ENCODE data around the gene SMYD3. TPM values are rescaled to one million over a fixed set of nuclear protein-coding genes. Genes with fewer than 3 reads are reported as not detected.

The SMYD3 gene
- total RNA-seq, 1 donor = 171 TPM

DNA sequence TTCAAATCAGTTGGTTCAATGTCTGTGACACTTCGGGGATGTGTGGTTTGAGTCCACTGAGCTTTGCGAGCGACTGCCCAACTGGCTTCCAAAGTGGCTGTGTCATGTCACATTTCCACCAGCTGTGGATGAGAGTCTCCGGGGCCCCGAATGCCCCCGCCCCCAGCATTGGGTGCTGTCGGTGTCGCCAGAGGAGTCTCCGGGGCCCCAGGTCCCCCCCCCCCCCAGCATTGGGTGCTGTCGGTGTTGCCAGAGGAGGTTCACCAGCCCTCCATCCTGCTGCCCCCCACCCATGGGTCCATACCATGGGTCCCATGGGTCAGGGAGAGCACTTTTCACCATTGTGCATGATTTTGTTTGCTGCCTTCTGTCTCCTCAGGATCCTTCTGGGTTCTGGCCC is 9.0 kb upstream of the SMYD3 start:
- TF ChIP-seq, protein P1, sequence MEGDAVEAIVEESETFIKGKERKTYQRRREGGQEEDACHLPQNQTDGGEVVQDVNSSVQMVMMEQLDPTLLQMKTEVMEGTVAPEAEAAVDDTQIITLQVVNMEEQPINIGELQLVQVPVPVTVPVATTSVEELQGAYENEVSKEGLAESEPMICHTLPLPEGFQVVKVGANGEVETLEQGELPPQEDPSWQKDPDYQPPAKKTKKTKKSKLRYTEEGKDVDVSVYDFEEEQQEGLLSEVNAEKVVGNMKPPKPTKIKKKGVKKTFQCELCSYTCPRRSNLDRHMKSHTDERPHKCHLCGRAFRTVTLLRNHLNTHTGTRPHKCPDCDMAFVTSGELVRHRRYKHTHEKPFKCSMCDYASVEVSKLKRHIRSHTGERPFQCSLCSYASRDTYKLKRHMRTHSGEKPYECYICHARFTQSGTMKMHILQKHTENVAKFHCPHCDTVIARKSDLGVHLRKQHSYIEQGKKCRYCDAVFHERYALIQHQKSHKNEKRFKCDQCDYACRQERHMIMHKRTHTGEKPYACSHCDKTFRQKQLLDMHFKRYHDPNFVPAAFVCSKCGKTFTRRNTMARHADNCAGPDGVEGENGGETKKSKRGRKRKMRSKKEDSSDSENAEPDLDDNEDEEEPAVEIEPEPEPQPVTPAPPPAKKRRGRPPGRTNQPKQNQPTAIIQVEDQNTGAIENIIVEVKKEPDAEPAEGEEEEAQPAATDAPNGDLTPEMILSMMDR (IDR thresholded peaks at IDR 0.05; ENCODE audit: extremely low read depth, low read depth, low read length) = no peak
- H3K36me3 ChIP-seq (ENCODE audit: insufficient read depth, low read length) = no peaks in the 10 kb centered on the region
- H3K4me1 ChIP-seq (ENCODE audit: insufficient read depth, low read length) = no peaks in the 10 kb centered on the region
- peaks cover 9% of the 10 kb centered on the region for H3K9me3 ChIP-seq (ENCODE audit: low read depth, low read length)
- no peak overlapping the region for H3K4me2 ChIP-seq (ENCODE audit: insufficient read depth, low read length)
- H2AFZ ChIP-seq (ENCODE audit: low read length) = no peak overlapping the region
- H3K4me3 ChIP-seq (ENCODE audit: insufficient read depth, low read length) = no peak overlapping the region
- H3K27ac ChIP-seq (ENCODE audit: low read depth, low read length) = no peak overlapping the region
- no peaks in the 10 kb centered on the region for H3K79me2 ChIP-seq (ENCODE audit: insufficient read depth, low read length)
- H4K20me1 ChIP-seq (ENCODE audit: insufficient read depth, low read length) = no peaks in the 10 kb centered on the region
- no peaks in the 10 kb centered on the region for H3K27me3 ChIP-seq (ENCODE audit: insufficient read depth, low read length)
- DNase-seq (ENCODE audit: insufficient read length, low spot score, missing footprints) = no peak

DNA sequence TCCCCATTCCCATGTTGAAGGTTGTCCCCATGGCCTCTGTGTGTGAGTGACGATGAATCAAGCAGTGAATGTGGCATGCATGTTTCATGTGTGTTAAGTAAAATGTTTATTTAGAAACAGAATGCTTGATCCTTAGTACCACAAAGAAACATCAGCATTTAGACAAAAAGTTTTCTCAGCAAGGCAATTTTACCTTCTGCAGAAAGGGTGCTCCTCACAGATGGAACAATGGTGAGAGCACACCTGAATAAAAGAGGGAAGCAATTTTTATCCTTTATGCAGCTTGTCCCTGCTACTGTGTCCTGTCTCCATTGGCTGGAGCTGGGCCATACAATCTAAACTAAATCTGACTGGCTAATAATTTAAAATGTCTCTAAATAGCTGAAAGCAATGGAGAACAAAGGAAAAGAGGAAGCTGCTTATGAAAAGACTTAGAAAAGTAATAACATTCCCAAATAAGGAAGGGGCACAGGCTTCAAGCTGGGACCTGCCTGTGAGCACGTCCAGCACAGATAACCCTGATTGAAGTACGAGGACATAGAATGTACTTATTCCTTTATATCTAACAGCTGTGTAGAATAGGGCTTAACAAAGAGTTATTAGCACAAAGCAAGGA is 8.4 kb upstream of the SMYD3 start:
- H3K79me2 ChIP-seq (ENCODE audit: insufficient read depth, low read length) = no peaks in the 10 kb centered on the region
- H3K27me3 ChIP-seq (ENCODE audit: insufficient read depth, low read length) = no peaks in the 10 kb centered on the region
- no peak overlapping the region for H3K4me2 ChIP-seq (ENCODE audit: insufficient read depth, low read length)
- TF ChIP-seq, protein P1 (IDR thresholded peaks at IDR 0.05; ENCODE audit: extremely low read depth, low read depth, low read length) = no peak
- no peak overlapping the region for H3K27ac ChIP-seq (ENCODE audit: low read depth, low read length)
- peaks cover 9% of the 10 kb centered on the region for H3K9me3 ChIP-seq (ENCODE audit: low read depth, low read length)
- no peak for DNase-seq (ENCODE audit: insufficient read length, low spot score, missing footprints)
- H2AFZ ChIP-seq (ENCODE audit: low read length) = no peak overlapping the region
- H3K4me1 ChIP-seq (ENCODE audit: insufficient read depth, low read length) = no peaks in the 10 kb centered on the region
- H3K4me3 ChIP-seq (ENCODE audit: insufficient read depth, low read length) = no peak overlapping the region
- H3K36me3 ChIP-seq (ENCODE audit: insufficient read depth, low read length) = no peaks in the 10 kb centered on the region
- no peaks in the 10 kb centered on the region for H4K20me1 ChIP-seq (ENCODE audit: insufficient read depth, low read length)

DNA sequence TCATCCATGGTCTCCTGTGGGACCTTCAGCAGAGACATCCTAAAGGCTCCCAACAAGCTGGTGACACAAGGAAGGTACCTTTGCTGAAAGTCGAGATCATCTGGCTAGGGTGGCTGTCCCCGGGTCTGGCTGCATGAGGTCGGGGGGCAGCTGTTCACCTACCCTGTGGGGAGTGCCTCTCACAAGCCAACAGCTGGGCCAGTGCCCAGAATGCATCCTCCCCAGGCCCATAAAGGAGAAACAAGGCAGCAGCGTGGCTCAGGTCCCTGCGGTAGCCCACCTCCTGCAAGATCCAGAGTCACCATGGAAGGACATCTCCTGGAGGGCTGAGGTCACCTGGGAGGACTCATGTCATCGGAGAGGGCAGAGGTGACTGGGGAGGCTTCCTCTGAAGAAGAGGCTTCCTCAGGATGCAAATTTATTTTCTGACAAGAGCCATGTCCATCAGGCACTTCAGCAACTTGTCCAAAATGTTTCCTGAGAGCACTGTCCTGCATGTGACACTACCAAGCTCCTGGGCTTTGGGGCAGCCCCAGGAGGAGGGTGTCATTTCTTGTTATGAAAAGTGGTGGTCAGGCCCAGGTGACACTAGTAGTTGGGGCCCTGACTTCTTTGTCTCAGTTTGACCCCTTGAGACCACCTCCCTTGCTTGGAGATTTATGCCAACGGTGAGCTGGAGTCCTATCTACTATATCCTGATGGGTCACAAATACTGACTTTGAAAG is 6.7 kb upstream of the SMYD3 start:
- TF ChIP-seq, protein P1 (IDR thresholded peaks at IDR 0.05; ENCODE audit: extremely low read depth, low read depth, low read length) = no peak
- Histone ChIP-seq H3K4me1 (ENCODE audit: insufficient read depth, low read length) (no peaks in the 10 kb centered on the region), H3K4me2 (ENCODE audit: insufficient read depth, low read length) (no peak overlapping the region), H3K27ac (ENCODE audit: low read depth, low read length) (no peak overlapping the region), H4K20me1 (ENCODE audit: insufficient read depth, low read length) (no peaks in the 10 kb centered on the region), H3K79me2 (ENCODE audit: insufficient read depth, low read length) (no peaks in the 10 kb centered on the region), H3K9me3 (ENCODE audit: low read depth, low read length) (peaks cover 9% of the 10 kb centered on the region), H2AFZ (ENCODE audit: low read length) (no peak overlapping the region), H3K36me3 (ENCODE audit: insufficient read depth, low read length) (no peaks in the 10 kb centered on the region), H3K4me3 (ENCODE audit: insufficient read depth, low read length) (no peak overlapping the region), H3K27me3 (ENCODE audit: insufficient read depth, low read length) (no peaks in the 10 kb centered on the region)
- DNase-seq (ENCODE audit: insufficient read length, low spot score, missing footprints) = no peak

DNA sequence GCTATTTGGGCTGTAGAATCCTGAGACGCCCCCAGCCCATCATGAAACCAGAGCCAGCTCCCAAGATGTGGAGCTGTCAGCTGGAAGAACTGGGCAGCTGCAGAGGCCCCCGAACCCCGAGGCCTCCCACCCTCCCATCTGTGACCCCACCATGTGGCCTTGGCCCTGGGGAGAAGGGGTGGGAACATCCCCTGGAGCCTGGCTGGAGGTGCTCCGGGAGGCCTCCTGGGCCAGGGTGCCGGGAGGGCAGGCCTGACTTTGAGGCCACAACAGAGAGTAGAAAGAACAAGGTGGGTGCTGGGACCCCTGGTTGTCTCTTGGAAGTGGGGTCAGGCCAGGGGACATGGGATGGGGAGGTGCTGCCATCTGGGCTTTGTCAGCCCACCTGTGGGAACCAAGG is 6.0 kb upstream of the SMYD3 start:
- H3K4me2 ChIP-seq (ENCODE audit: insufficient read depth, low read length) = no peak overlapping the region
- no peaks in the 10 kb centered on the region for H4K20me1 ChIP-seq (ENCODE audit: insufficient read depth, low read length)
- DNase-seq (ENCODE audit: insufficient read length, low spot score, missing footprints) = no peak
- no peaks in the 10 kb centered on the region for H3K79me2 ChIP-seq (ENCODE audit: insufficient read depth, low read length)
- TF ChIP-seq, protein P1 (IDR thresholded peaks at IDR 0.05; ENCODE audit: extremely low read depth, low read depth, low read length) = no peak
- peaks cover 9% of the 10 kb centered on the region for H3K9me3 ChIP-seq (ENCODE audit: low read depth, low read length)
- no peak overlapping the region for H3K27ac ChIP-seq (ENCODE audit: low read depth, low read length)
- H3K4me1 ChIP-seq (ENCODE audit: insufficient read depth, low read length) = no peaks in the 10 kb centered on the region
- H3K27me3 ChIP-seq (ENCODE audit: insufficient read depth, low read length) = no peaks in the 10 kb centered on the region
- no peak overlapping the region for H2AFZ ChIP-seq (ENCODE audit: low read length)
- no peaks in the 10 kb centered on the region for H3K36me3 ChIP-seq (ENCODE audit: insufficient read depth, low read length)
- no peak overlapping the region for H3K4me3 ChIP-seq (ENCODE audit: insufficient read depth, low read length)
